Transverse colon (tissue), 4 donors: ENCODE measurements around the gene DIP2B.

ENCODE experiments used
- POLR2A ChIP-seq: fragments of 450-650 bp; IDR thresholded peaks from one replicate; pipeline ENCODE4 v1.6.1; 2016; ENCODE audit warnings: antibody characterized with exemption, mild to moderate bottlenecking, moderate library complexity
- POLR2AphosphoS5 ChIP-seq, 3 donors: sonication (generic); formaldehyde crosslinking; IDR thresholded peaks; one replicate each; pipeline ENCODE4 v1.6.1; 2016; ENCODE audit warnings: antibody characterized with exemption in 3 of 3
- TF ChIP-seq, protein P1 (sequence below), 5 experiments: fragments of 200-600 bp in 3 of 5; fragments of 450-650 bp in 2 of 5; sonication (generic) in 3 of 5; IDR thresholded peaks; 1 replicate in 2 of 5; 2 replicates in 3 of 5; pipeline ENCODE4 v1.5.1; 2016 to 2017; ENCODE audit warnings: antibody characterized with exemption in 5 of 5, inconsistent platforms in 3 of 5, mild to moderate bottlenecking in 2 of 5, moderate library complexity in 1 of 5

DNA sequence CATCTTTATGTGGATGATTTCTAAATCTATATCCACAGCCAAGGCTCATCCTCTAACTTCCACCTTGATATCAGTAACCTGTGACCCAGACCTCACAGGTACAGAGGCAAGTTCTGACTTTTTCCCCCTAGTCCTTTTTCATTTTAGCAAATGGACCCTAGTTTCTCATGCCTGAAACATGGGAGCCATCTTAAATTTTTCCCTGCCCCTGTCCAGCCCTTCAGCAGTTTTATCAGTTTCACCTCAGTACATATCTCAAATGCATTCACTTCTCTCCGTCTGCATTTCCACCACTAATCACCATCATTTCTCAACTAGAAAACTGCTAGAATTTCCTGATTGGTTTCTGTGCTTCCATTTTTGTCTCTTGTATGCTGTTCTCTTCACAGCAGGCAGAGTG, 79.3 kb downstream of the DIP2B start:
- TF ChIP-seq, protein P1, sequence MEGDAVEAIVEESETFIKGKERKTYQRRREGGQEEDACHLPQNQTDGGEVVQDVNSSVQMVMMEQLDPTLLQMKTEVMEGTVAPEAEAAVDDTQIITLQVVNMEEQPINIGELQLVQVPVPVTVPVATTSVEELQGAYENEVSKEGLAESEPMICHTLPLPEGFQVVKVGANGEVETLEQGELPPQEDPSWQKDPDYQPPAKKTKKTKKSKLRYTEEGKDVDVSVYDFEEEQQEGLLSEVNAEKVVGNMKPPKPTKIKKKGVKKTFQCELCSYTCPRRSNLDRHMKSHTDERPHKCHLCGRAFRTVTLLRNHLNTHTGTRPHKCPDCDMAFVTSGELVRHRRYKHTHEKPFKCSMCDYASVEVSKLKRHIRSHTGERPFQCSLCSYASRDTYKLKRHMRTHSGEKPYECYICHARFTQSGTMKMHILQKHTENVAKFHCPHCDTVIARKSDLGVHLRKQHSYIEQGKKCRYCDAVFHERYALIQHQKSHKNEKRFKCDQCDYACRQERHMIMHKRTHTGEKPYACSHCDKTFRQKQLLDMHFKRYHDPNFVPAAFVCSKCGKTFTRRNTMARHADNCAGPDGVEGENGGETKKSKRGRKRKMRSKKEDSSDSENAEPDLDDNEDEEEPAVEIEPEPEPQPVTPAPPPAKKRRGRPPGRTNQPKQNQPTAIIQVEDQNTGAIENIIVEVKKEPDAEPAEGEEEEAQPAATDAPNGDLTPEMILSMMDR (IDR thresholded peaks at IDR 0.05): no peak
- TF ChIP-seq POLR2AphosphoS5 (IDR thresholded peaks at IDR 0.05) (no peak), POLR2A (no peak)
